Jurkat, Clone E6-1 (cell line): ENCODE measurements around the gene SP140L.
A peak's percentile ranks its signal among the peaks of the same experiment; 100 is the strongest.

Source experiments
- DNase-seq: peaks from one replicate; pipeline ENCODE4 v3.0.0-alpha.2; 2011; ENCODE audit warnings: low read depth, low spot score
- H3K4me3 ChIP-seq: 2 replicates; pipeline ENCODE4 v1.5.1; 2011; ENCODE audit warnings: mild to moderate bottlenecking, low read length, control low read depth, moderate library complexity

The SP140L gene

DNA sequence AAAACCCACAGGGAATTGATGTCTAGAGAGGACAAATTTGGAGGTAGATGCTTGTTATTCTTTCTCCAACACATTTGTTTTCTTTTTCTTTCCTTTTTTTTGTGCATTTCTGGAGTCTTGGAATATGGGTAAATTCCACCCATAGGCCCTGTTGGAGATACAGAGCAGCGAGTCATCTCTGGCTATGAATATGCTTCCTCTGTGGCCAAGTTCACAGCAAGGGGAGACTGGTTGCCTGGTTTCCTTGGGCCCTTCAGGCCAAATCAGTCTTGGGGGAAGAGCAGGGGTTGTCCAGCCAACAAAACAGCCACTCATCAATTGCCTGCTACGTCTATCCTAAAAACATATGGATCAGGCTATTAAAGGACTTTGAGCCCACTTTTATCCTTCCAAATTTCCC, 116.5 kb downstream of the SP140L start:
- no peak for DNase-seq
- no peak overlapping the region for H3K4me3 ChIP-seq

- no peak for DNase-seq
- no peak overlapping the region for H3K4me3 ChIP-seq
Measured at GRCh38 chr2:230444832-230445231, 117.8 kb downstream of the SP140L start.

DNA sequence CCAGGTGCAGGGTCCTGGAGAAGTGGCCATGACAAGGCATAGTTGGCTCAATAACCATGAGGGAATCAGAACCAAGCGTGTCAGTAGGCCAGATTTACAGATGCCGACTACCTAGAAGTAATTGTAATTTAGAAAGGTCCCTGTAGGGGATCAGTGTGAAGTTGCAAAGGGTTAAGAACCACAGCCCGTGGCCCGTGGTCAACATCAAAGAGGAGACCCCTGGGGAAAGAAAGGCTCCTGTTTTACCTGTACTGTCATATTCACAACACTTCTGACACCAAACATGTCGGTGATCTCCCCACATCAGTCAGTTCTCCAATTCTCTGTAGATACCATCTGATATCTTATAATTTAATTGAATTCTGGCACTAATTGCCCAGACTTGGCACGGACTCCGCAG, 120.0 kb downstream of the SP140L start:
- peak; percentile 6 for DNase-seq
- no peak overlapping the region for H3K4me3 ChIP-seq

GRCh38 chr2:230447455-230448451, 120.8 kb downstream of the SP140L start:
- DNase-seq, result no peak
- H3K4me3 ChIP-seq, result no peak overlapping the region

DNA sequence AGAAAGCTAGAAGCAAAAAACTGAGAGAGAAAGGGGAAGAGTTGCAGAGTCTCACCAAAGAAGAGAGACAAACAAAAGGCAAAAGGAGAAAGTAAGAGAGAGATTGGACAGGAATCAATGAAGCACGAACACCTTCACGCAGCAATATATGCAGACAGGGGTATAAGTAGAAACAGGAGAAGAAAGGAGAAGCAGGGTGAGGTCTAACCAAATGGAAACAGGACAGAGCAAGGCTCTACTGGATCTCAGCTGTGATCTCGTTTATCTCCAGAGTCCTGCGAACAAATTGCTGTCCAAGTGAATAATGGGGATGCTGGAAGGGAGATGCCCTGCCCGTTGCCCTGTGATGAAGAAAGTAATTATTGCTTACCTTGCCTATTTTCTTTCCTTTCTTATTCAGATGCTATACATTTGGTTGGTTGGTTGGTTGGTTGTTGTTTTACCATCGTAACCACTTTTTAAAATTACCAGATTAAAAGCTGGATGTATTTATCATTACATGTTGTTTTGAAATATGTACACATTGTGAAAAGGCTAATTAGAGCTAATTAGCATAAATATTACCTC, 123.0 kb downstream of the SP140L start:
- no peak for DNase-seq
- no peak overlapping the region for H3K4me3 ChIP-seq

GRCh38 chr2:230453006-230453405, 126.0 kb downstream of the SP140L start:
- no peak for DNase-seq

More at GRCh38 chr2:230453006-230453405, 126.0 kb downstream of the SP140L start:
- H3K4me3 ChIP-seq, result no peak overlapping the region
